ENCODE data around the gene SPACA4. TPM values are rescaled to one million over a fixed set of nuclear protein-coding genes. Genes with fewer than 3 reads are reported as not detected.

The SPACA4 gene
- polyA plus RNA-seq, 1 of the 3 experiments (the other 2 are of a cell fraction): not detected

- 13% methylated on average over 10 of the region's 10 CpGs for WGBS (ENCODE audit: low lambda C conversion rate)
- no peaks in the 10 kb centered on the region for H4K20me1 ChIP-seq (ENCODE audit: insufficient read depth)
- H2AFZ ChIP-seq (ENCODE audit: low read depth): no peak overlapping the region
- no peaks in the 10 kb centered on the region for H3K79me2 ChIP-seq (ENCODE audit: insufficient read depth)
- H3K27me3 ChIP-seq (ENCODE audit: insufficient read depth): no peaks in the 10 kb centered on the region
- no peaks in the 10 kb centered on the region for H3K9me3 ChIP-seq
- ChIA-PET CTCF (interaction anchor here (0.8 to 2.7 kb wide), 14 partner anchors 7 to 324 kb away, joined by 3 to 35 read pairs (median 7); partner anchors contain the start of gene HSD17B14), POLR2A (interaction anchor here (0.6 to 1.6 kb wide), 4 partner anchors 23 to 149 kb away, joined by 3 to 7 read pairs (median 4); no protein-coding TSS in a partner anchor)
- no peak overlapping the region; a peak in 1 of 4 replicates for H3K27ac ChIP-seq (ENCODE audit: low read depth in 2 of 2, low read length in 1 of 2)
- peak overlapping the region; percentile 55; the same call in 1 of the 2 replicates for H3K9ac ChIP-seq
- TF ChIP-seq TEAD4 (IDR thresholded peaks at IDR 0.05; ENCODE audit: borderline replicate concordance, insufficient read depth): no peak
- TF ChIP-seq POLR2AphosphoS5 (IDR thresholded peaks at IDR 0.05; ENCODE audit: low read depth, low read length): 0 out of 2 replicates have a peak, but pooled peaks have one; percentile 17
- H3K4me2 ChIP-seq: peak overlapping the region; percentile 99
- DNase-seq: no peak
- H3K4me3 ChIP-seq (ENCODE audit: low read depth in 2 of 2, low read length in 1 of 2): peak overlapping the region in 1 of 2 experiments; percentile 74; a peak in 3 of 4 replicates
- peaks cover 8% of the 10 kb centered on the region for H3F3A ChIP-seq (replicated peaks; ENCODE audit: insufficient read depth)
- no peaks in the 10 kb centered on the region for H3K36me3 ChIP-seq (replicated peaks in 1 of 2; ENCODE audit: control insufficient read depth in 1 of 2, insufficient read depth in 2 of 2, low read length in 1 of 2)
- H3K9me2 ChIP-seq: no peaks in the 10 kb centered on the region
- peaks cover 4 to 6% of the 10 kb centered on the region in 2 experiments; a peak in 2 of 4 replicates for H3K4me1 ChIP-seq (ENCODE audit: control insufficient read depth in 1 of 2, insufficient read depth in 2 of 2, low read depth in 1 of 2, low read length in 1 of 2)
Measured at GRCh38 chr19:48646722-48647216, 40.2 kb downstream of the SPACA4 start.

DNA sequence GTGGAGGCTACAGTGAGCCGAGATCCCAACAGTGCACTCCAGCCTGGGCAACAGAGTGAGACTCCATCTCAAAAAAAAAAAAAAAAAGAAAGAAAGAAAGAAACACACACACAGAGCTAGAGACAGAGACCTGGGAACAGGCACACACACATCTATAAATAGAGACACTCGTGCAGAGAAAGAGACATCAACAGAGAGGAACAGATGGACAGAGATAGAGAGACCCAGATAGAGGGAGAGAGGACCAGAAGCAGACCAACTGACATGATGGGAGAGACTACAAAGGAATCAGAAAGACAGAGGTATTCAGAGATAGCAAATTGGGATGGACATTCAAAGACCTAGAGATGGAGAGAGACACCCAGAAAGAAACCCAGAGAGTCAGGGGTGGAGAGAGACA lies 41.6 kb downstream of the SPACA4 start:
- no peaks in the 10 kb centered on the region for H3K9me3 ChIP-seq
- H3K36me3 ChIP-seq (replicated peaks in 1 of 2; ENCODE audit: control insufficient read depth in 1 of 2, insufficient read depth in 2 of 2, low read length in 1 of 2): no peaks in the 10 kb centered on the region
- DNase-seq: no peak
- no peaks in the 10 kb centered on the region for H4K20me1 ChIP-seq (ENCODE audit: insufficient read depth)
- CTCF ChIA-PET: no interaction called here
- no peaks in the 10 kb centered on the region for H3K79me2 ChIP-seq (ENCODE audit: insufficient read depth)
- TF ChIP-seq RFX5 (IDR thresholded peaks at IDR 0.05; ENCODE audit: low read length) (no peak), FOXJ3 (CRISPR knock-in tag; IDR thresholded peaks at IDR 0.05) (no peak), RAD21 (IDR thresholded peaks at IDR 0.05; ENCODE audit: low read length) (no peak), GABPA (IDR thresholded peaks at IDR 0.05; ENCODE audit: low read depth) (no peak), ELF1 (IDR thresholded peaks at IDR 0.05) (no peak), MXI1 (IDR thresholded peaks at IDR 0.05; ENCODE audit: low read depth, low read length) (no peak), NRF1 (IDR thresholded peaks at IDR 0.05; ENCODE audit: low read depth, low read length) (no peak), TCF12 (IDR thresholded peaks at IDR 0.05) (no peak), CTCF (IDR thresholded peaks at IDR 0.05) (no peak), EP300 (IDR thresholded peaks at IDR 0.05; ENCODE audit: borderline replicate concordance in 1 of 2, low read depth in 1 of 2, low read length in 1 of 2) (no peak), MEF2A (IDR thresholded peaks at IDR 0.05; ENCODE audit: borderline replicate concordance, low read depth) (no peak), NFIC (IDR thresholded peaks at IDR 0.05; ENCODE audit: borderline replicate concordance) (no peak), POLR2AphosphoS5 (IDR thresholded peaks at IDR 0.05; ENCODE audit: low read depth, low read length) (no peak), SIN3A (IDR thresholded peaks at IDR 0.05; ENCODE audit: borderline replicate concordance, low read depth, low read length) (no peak)
- TF ChIP-seq, protein P1, sequence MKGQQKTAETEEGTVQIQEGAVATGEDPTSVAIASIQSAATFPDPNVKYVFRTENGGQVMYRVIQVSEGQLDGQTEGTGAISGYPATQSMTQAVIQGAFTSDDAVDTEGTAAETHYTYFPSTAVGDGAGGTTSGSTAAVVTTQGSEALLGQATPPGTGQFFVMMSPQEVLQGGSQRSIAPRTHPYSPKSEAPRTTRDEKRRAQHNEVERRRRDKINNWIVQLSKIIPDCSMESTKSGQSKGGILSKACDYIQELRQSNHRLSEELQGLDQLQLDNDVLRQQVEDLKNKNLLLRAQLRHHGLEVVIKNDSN (IDR thresholded peaks at IDR 0.05; ENCODE audit: borderline replicate concordance, low read depth): no peak
- no peak overlapping the region for H3K9ac ChIP-seq
- no peaks in the 10 kb centered on the region for H3K9me2 ChIP-seq
- no peak overlapping the region for H3K4me2 ChIP-seq
- no peaks in the 10 kb centered on the region for H3K27me3 ChIP-seq (ENCODE audit: insufficient read depth)
- 76% methylated on average over 2 of the region's 2 CpGs for WGBS (ENCODE audit: low lambda C conversion rate)
- H3K4me3 ChIP-seq (ENCODE audit: low read depth in 2 of 2, low read length in 1 of 2): no peak overlapping the region
- POLR2A ChIA-PET: no interaction called here
- H3K4me1 ChIP-seq (ENCODE audit: control insufficient read depth in 1 of 2, insufficient read depth in 2 of 2, low read depth in 1 of 2, low read length in 1 of 2): peaks cover 4 to 6% of the 10 kb centered on the region in 2 experiments; a peak in 2 of 4 replicates
- H2AFZ ChIP-seq (ENCODE audit: low read depth): no peak overlapping the region
- H3F3A ChIP-seq (replicated peaks; ENCODE audit: insufficient read depth): peaks cover 6% of the 10 kb centered on the region
- no peak overlapping the region for H3K27ac ChIP-seq (ENCODE audit: low read depth in 2 of 2, low read length in 1 of 2)

Data from SK-N-SH (cell line).